A549 treated with DMSO at 1 μM for 4 hours (cell line): Measurements from ENCODE around the gene BCO1. TPM values are rescaled to one million over a fixed set of nuclear protein-coding genes. Genes with fewer than 3 reads are reported as not detected.

ENCODE experiments used
- total RNA-seq: library from RNA; stranded (reverse); fragments of 200-300 nt; extraction: Qiagen RNA extraction; gene quantifications from 5 replicates; pipeline ENCODE4 v1.2.3, GENCODE V29; 2022; ENCODE audit warnings: low read depth

BCO1 gene, protein sequence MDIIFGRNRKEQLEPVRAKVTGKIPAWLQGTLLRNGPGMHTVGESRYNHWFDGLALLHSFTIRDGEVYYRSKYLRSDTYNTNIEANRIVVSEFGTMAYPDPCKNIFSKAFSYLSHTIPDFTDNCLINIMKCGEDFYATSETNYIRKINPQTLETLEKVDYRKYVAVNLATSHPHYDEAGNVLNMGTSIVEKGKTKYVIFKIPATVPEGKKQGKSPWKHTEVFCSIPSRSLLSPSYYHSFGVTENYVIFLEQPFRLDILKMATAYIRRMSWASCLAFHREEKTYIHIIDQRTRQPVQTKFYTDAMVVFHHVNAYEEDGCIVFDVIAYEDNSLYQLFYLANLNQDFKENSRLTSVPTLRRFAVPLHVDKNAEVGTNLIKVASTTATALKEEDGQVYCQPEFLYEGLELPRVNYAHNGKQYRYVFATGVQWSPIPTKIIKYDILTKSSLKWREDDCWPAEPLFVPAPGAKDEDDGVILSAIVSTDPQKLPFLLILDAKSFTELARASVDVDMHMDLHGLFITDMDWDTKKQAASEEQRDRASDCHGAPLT
- 1.0 to 1.6 TPM (median 1.5 TPM) in 5 replicates for total RNA-seq

GRCh38 chr16:81238296-81239011 is at the start of gene BCO1:
TSS of gene BCO1 (plus strand) at chr16:81238689. CDS start at chr16:81238909, 220 bp downstream.

GRCh38 chr16:81314603-81315270 is 76.2 kb downstream of the BCO1 start, which contains the start of gene GAN:
TSS of gene GAN (plus strand) at chr16:81314962. CDS start at chr16:81315114, 152 bp downstream.

Other genes with a start within 250 kb of the BCO1 start
- 120 to 149 TPM (median 134 TPM) in 5 replicates for gene CMC2, start 231.8 kb upstream of the BCO1 start, total RNA-seq
- gene CENPN, start 231.5 kb upstream of the BCO1 start, total RNA-seq = 69.2 to 116 TPM (median 72.9 TPM) in 5 replicates
- 29.2 to 38.5 TPM (median 36.0 TPM) in 5 replicates for gene ATMIN, start 202.8 kb upstream of the BCO1 start, total RNA-seq
- 0.57 to 1.6 TPM (median 0.92 TPM) in 5 replicates for gene C16orf46, start 161.5 kb upstream of the BCO1 start, total RNA-seq
- gene GCSH, start 142.3 kb upstream of the BCO1 start, total RNA-seq = 52.3 to 68.0 TPM (median 61.2 TPM) in 5 replicates
- gene GAN, start 76.3 kb downstream of the BCO1 start, total RNA-seq = 2.7 to 4.5 TPM (median 3.5 TPM) in 5 replicates
- 89.7 to 128 TPM (median 118 TPM) in 5 replicates for gene CMIP, start 206.1 kb downstream of the BCO1 start, total RNA-seq